ENCODE measurements around the gene CCDC127. TPM values are rescaled to one million over a fixed set of nuclear protein-coding genes. Genes with fewer than 3 reads are reported as not detected.
"Not testable (repeated sequence)": the region's sequence is repeated elsewhere in the genome, so short reads cannot be mapped to it uniquely, and the experiment has no call there.

CCDC127 gene
- total and polyA plus RNA-seq, 2 of the 4 experiments (the other 2 are of a cell fraction) = 3.2 to 3.9 TPM

DNA sequence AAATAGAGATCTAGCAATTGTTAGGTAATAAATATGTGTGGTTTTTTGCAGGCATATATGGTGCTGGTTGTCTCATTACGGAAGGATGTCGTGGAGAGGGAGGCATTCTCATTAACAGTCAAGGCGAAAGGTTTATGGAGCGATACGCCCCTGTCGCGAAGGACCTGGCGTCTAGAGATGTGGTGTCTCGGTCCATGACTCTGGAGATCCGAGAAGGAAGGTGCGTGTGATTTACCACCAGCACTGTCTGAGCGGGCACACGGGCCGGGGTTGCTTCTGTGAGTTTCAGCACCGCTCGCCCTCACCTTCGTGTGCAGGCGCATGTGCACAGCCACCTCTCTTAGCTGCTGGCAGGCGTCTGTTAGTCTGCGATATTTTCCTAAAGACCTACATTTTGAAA lies 15.5 kb upstream of the CCDC127 start:
- dilution Hi-C loops (cut with HindIII; ENCODE audit: low sequenced_read_pairs, unreplicated experiment); H3K27me3 ChIP-seq (ENCODE audit: control insufficient read depth, insufficient read depth, low read length); H3K23ac ChIP-seq (ENCODE audit: low read depth, low read length); H4K91ac ChIP-seq (ENCODE audit: insufficient read depth, low read depth, low read length); BruUV-seq (replicated peaks); H3K9ac ChIP-seq (ENCODE audit: low read depth, low read length); H3K18ac ChIP-seq (ENCODE audit: low read depth, low read length); H3K9me3 ChIP-seq (ENCODE audit: control insufficient read depth, insufficient read depth, low read length); CTCF ChIA-PET; H4K5ac ChIP-seq (ENCODE audit: low read depth, low read length); H3K4me3 ChIP-seq (ENCODE audit: insufficient read depth, low read depth, low read length); H2BK15ac ChIP-seq (ENCODE audit: low read depth, low read length); H4K20me1 ChIP-seq (ENCODE audit: insufficient read depth, low read length); H2AK5ac ChIP-seq (ENCODE audit: low read depth, low read length); H3K56ac ChIP-seq (ENCODE audit: extremely low read depth, insufficient read depth, low read length); H2BK5ac ChIP-seq (ENCODE audit: low read depth, low read length, poor library complexity, severe bottlenecking); DNase-seq; H3K4me2 ChIP-seq (ENCODE audit: low read depth, low read length); H3K4ac ChIP-seq (ENCODE audit: low read depth, low read length); H4K8ac ChIP-seq (ENCODE audit: low read depth in 2 of 2, low read length in 2 of 2); H2AK9ac ChIP-seq (replicated peaks; ENCODE audit: low read depth, low read length, poor library complexity); H3K9me1 ChIP-seq (ENCODE audit: insufficient read depth, low read length); H3K4me1 ChIP-seq (ENCODE audit: control insufficient read depth, insufficient read depth, low read length); ATAC-seq (ENCODE audit: low read depth); H3K14ac ChIP-seq (replicated peaks; ENCODE audit: low read depth, low read length); POLR2A ChIA-PET (ENCODE audit: unreplicated experiment); H2BK120ac ChIP-seq (ENCODE audit: low read depth, low read length); intact Hi-C loops (cut with micrococcal nuclease); H2BK20ac ChIP-seq (ENCODE audit: low read depth, low read length); H2AFZ ChIP-seq (replicated peaks; ENCODE audit: low read length, poor library complexity); H3K27ac ChIP-seq (ENCODE audit: insufficient read depth, low read length): not testable (repeated sequence)
- in situ Hi-C loops (cut with MboI; ENCODE audit: low sequenced_read_pairs) = loop anchor here (10.0 kb wide), 1 partner anchor 1361 kb away; no protein-coding TSS in a partner anchor
- peaks cover 10 to 11% of the 10 kb centered on the region in 2 experiments for H3K79me1 ChIP-seq (ENCODE audit: low read depth in 1 of 2, low read length in 2 of 2)
- 95% methylated on average over 6 of the region's 20 CpGs; no CpG with 5 or more reads in 1 of the 2 experiments for WGBS, 2 experiments (ENCODE audit: extremely low coverage in 2 of 2, insufficient read length in 1 of 2)
- peaks cover 53% of the 10 kb centered on the region for H3K36me3 ChIP-seq (ENCODE audit: control insufficient read depth, insufficient read depth, low read length)
